Measurements from ENCODE around the gene FAM76A.

The FAM76A gene

GRCh38 chr1:27762033-27762432, 36.3 kb downstream of the FAM76A start:
- Histone ChIP-seq H2AFZ (ENCODE audit: low read length) (no peak overlapping the region), H3K9me2 (replicated peaks; ENCODE audit: low read depth, low read length) (no peaks in the 10 kb centered on the region), H3K9ac (ENCODE audit: low read depth, low read length, poor library complexity, severe bottlenecking) (no peak overlapping the region), H3F3A (ENCODE audit: low read depth) (no peaks in the 10 kb centered on the region), H3K36me3 (ENCODE audit: insufficient read depth, low read length) (peaks cover 5% of the 10 kb centered on the region; the same call in 1 of the 2 replicates), H3K9me3 (ENCODE audit: insufficient read depth, low read depth, low read length) (no peaks in the 10 kb centered on the region), H3K4me2 (ENCODE audit: low read depth, low read length, poor library complexity, severe bottlenecking) (no peak overlapping the region), H3K27me3 (ENCODE audit: insufficient read depth, low read length, poor library complexity, severe bottlenecking) (no peaks in the 10 kb centered on the region), H4K20me1 (ENCODE audit: insufficient read depth, low read length, poor library complexity, severe bottlenecking) (no peaks in the 10 kb centered on the region), H3K79me2 (ENCODE audit: insufficient read depth, low read length) (no peaks in the 10 kb centered on the region), H3K4me3 (ENCODE audit: low read length, poor library complexity, severe bottlenecking) (no peak overlapping the region), H3K4me1 (ENCODE audit: insufficient read depth, low read length, poor library complexity, severe bottlenecking) (no peaks in the 10 kb centered on the region)
- TF ChIP-seq CTCF (conservative IDR thresholded peaks at IDR 0.05; ENCODE audit: low read length) (no peak), EZH2phosphoT487 (IDR thresholded peaks at IDR 0.05; ENCODE audit: borderline replicate concordance) (no peak)

- Histone ChIP-seq H4K20me1 (ENCODE audit: insufficient read depth, low read length, poor library complexity, severe bottlenecking) (no peaks in the 10 kb centered on the region), H3K4me3 (ENCODE audit: low read length, poor library complexity, severe bottlenecking) (no peak overlapping the region), H3K9ac (ENCODE audit: low read depth, low read length, poor library complexity, severe bottlenecking) (no peak overlapping the region), H3K79me2 (ENCODE audit: insufficient read depth, low read length) (no peaks in the 10 kb centered on the region), H2AFZ (ENCODE audit: low read length) (no peak overlapping the region), H3K9me3 (ENCODE audit: insufficient read depth, low read depth, low read length) (no peaks in the 10 kb centered on the region), H3F3A (ENCODE audit: low read depth) (no peaks in the 10 kb centered on the region), H3K36me3 (ENCODE audit: insufficient read depth, low read length) (peaks cover 5% of the 10 kb centered on the region; the same call in 1 of the 2 replicates), H3K4me2 (ENCODE audit: low read depth, low read length, poor library complexity, severe bottlenecking) (no peak overlapping the region), H3K27me3 (ENCODE audit: insufficient read depth, low read length, poor library complexity, severe bottlenecking) (no peaks in the 10 kb centered on the region), H3K4me1 (ENCODE audit: insufficient read depth, low read length, poor library complexity, severe bottlenecking) (no peaks in the 10 kb centered on the region), H3K9me2 (replicated peaks; ENCODE audit: low read depth, low read length) (no peaks in the 10 kb centered on the region)
- no peak for TF ChIP-seq EZH2phosphoT487 (IDR thresholded peaks at IDR 0.05; ENCODE audit: borderline replicate concordance)
- no peak for TF ChIP-seq CTCF (conservative IDR thresholded peaks at IDR 0.05; ENCODE audit: low read length)
These were observed 37.6 kb downstream of the FAM76A start for GRCh38 chr1:27763358-27763757.

GRCh38 chr1:27770293-27770830, 44.6 kb downstream of the FAM76A start:
- Histone ChIP-seq H2AFZ (ENCODE audit: low read length) (no peak overlapping the region), H3K4me3 (ENCODE audit: low read length, poor library complexity, severe bottlenecking) (no peak overlapping the region), H3F3A (ENCODE audit: low read depth) (peaks cover 3% of the 10 kb centered on the region; the same call in 1 of the 2 replicates), H3K27me3 (ENCODE audit: insufficient read depth, low read length, poor library complexity, severe bottlenecking) (no peaks in the 10 kb centered on the region), H3K36me3 (ENCODE audit: insufficient read depth, low read length) (no peaks in the 10 kb centered on the region), H3K9ac (ENCODE audit: low read depth, low read length, poor library complexity, severe bottlenecking) (no peak overlapping the region), H3K9me2 (replicated peaks; ENCODE audit: low read depth, low read length) (no peaks in the 10 kb centered on the region), H3K4me2 (ENCODE audit: low read depth, low read length, poor library complexity, severe bottlenecking) (no peak overlapping the region), H3K4me1 (ENCODE audit: insufficient read depth, low read length, poor library complexity, severe bottlenecking) (peaks cover 19% of the 10 kb centered on the region), H3K9me3 (ENCODE audit: insufficient read depth, low read depth, low read length) (no peaks in the 10 kb centered on the region), H4K20me1 (ENCODE audit: insufficient read depth, low read length, poor library complexity, severe bottlenecking) (peaks cover 10% of the 10 kb centered on the region), H3K79me2 (ENCODE audit: insufficient read depth, low read length) (peaks cover 23% of the 10 kb centered on the region)
- TF ChIP-seq EZH2phosphoT487 (IDR thresholded peaks at IDR 0.05; ENCODE audit: borderline replicate concordance) = no peak
- TF ChIP-seq CTCF (conservative IDR thresholded peaks at IDR 0.05; ENCODE audit: low read length) = no peak

Data from Loucy (cell line).